ENCODE data around the gene KATNA1. TPM values are rescaled to one million over a fixed set of nuclear protein-coding genes. Genes with fewer than 3 reads are reported as not detected.
"Not testable (repeated sequence)": the region's sequence is repeated elsewhere in the genome, so short reads cannot be mapped to it uniquely, and the experiment has no call there.

The KATNA1 gene
- total RNA-seq, 1 experiment from 2014 or later = 20.6 TPM

DNA sequence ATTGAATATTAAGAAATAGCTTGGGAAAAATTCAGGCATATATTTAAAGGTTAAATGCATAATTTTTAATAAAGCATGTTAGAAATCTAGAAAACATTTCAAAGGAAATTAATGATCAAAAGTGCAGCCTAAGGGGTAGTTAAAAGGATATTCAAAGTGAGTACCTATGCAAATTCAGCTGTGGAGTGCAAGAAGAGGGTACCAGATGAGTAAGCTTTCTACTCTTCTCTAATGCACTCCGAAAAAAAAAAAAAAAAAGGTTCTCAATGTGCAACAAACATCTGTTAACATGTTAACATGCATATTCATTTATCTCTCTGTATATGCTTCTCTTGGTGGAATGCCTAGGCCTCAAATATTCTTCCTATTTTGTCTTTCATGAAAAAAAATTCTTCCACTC is 32.0 kb upstream of the KATNA1 start:
- H3K36me3 ChIP-seq (ENCODE audit: control insufficient read depth in 1 of 2, insufficient read depth in 2 of 2, low read length in 2 of 2) = peaks cover 25 to 33% of the 10 kb centered on the region in 2 experiments
- DNase-seq (ENCODE audit: low read depth, low spot score) (no peak), ATAC-seq (no peak)
- H3K9me3 ChIP-seq (ENCODE audit: control insufficient read depth in 1 of 2, insufficient read depth in 1 of 2, low read depth in 1 of 2, low read length in 2 of 2) = no peaks in the 10 kb centered on the region
- H3K27me3 ChIP-seq (ENCODE audit: insufficient read depth, low read length) = no peaks in the 10 kb centered on the region
- H3K27ac ChIP-seq (ENCODE audit: low read depth, low read length) = no peak overlapping the region
- ChIA-PET RAD21 (ENCODE audit: low non-redundant PET in 1 of 2, low total read pairs in 2 of 2, uncharacterized antibody in 2 of 2, unreplicated experiment in 2 of 2) (no interaction called here), POLR2A (no interaction called here), CTCF (no interaction called here)
- H3K9ac ChIP-seq (ENCODE audit: low read length) = no peak overlapping the region
- no peaks in the 10 kb centered on the region for H3K4me1 ChIP-seq (ENCODE audit: control insufficient read depth in 1 of 2, insufficient read depth in 2 of 2, low read length in 2 of 2)
- H3K79me2 ChIP-seq (ENCODE audit: insufficient read depth, low read length) = peaks cover 40% of the 10 kb centered on the region
- BruUV-seq (replicated peaks) = no TSS peak
- peaks cover 7% of the 10 kb centered on the region; the same call in 1 of the 2 replicates for H4K20me1 ChIP-seq (ENCODE audit: insufficient read depth)
- H3K4me2 ChIP-seq (ENCODE audit: low read length) = no peak overlapping the region
- TF ChIP-seq CEBPB (IDR thresholded peaks at IDR 0.05; ENCODE audit: low read depth) = no peak
- TF ChIP-seq, protein P1, sequence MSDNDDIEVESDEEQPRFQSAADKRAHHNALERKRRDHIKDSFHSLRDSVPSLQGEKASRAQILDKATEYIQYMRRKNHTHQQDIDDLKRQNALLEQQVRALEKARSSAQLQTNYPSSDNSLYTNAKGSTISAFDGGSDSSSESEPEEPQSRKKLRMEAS (IDR thresholded peaks at IDR 0.05) = no peak
- TF ChIP-seq FOSL1 (IDR thresholded peaks at IDR 0.05; ENCODE audit: low read depth) = no peak
- no peak for TF ChIP-seq SP1 (IDR thresholded peaks at IDR 0.05; ENCODE audit: low read depth)
- TF ChIP-seq CBX3 (IDR thresholded peaks at IDR 0.05; ENCODE audit: low read depth) = no peak
- no peak for TF ChIP-seq ZNF274 (IDR thresholded peaks at IDR 0.05; ENCODE audit: low read depth, low read length)
- TF ChIP-seq JUND (IDR thresholded peaks at IDR 0.05) = no peak
- no peak for TF ChIP-seq ELF1 (IDR thresholded peaks at IDR 0.05; ENCODE audit: borderline replicate concordance, low read depth)
- TF ChIP-seq, protein P2, sequence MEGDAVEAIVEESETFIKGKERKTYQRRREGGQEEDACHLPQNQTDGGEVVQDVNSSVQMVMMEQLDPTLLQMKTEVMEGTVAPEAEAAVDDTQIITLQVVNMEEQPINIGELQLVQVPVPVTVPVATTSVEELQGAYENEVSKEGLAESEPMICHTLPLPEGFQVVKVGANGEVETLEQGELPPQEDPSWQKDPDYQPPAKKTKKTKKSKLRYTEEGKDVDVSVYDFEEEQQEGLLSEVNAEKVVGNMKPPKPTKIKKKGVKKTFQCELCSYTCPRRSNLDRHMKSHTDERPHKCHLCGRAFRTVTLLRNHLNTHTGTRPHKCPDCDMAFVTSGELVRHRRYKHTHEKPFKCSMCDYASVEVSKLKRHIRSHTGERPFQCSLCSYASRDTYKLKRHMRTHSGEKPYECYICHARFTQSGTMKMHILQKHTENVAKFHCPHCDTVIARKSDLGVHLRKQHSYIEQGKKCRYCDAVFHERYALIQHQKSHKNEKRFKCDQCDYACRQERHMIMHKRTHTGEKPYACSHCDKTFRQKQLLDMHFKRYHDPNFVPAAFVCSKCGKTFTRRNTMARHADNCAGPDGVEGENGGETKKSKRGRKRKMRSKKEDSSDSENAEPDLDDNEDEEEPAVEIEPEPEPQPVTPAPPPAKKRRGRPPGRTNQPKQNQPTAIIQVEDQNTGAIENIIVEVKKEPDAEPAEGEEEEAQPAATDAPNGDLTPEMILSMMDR (IDR thresholded peaks at IDR 0.05 in 2 of 3, conservative IDR thresholded peaks at IDR 0.05 in 1 of 3; ENCODE audit: borderline replicate concordance in 1 of 3, insufficient read depth in 1 of 3, low read depth in 2 of 3, low read length in 2 of 3) = no peak
- no peak for TF ChIP-seq EZH2 (IDR thresholded peaks at IDR 0.05)
- TF ChIP-seq, protein P3, sequence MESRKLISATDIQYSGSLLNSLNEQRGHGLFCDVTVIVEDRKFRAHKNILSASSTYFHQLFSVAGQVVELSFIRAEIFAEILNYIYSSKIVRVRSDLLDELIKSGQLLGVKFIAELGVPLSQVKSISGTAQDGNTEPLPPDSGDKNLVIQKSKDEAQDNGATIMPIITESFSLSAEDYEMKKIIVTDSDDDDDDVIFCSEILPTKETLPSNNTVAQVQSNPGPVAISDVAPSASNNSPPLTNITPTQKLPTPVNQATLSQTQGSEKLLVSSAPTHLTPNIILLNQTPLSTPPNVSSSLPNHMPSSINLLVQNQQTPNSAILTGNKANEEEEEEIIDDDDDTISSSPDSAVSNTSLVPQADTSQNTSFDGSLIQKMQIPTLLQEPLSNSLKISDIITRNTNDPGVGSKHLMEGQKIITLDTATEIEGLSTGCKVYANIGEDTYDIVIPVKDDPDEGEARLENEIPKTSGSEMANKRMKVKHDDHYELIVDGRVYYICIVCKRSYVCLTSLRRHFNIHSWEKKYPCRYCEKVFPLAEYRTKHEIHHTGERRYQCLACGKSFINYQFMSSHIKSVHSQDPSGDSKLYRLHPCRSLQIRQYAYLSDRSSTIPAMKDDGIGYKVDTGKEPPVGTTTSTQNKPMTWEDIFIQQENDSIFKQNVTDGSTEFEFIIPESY (IDR thresholded peaks at IDR 0.05; ENCODE audit: extremely low read depth, insufficient replicate concordance, low read length) = no peak
- TF ChIP-seq ZFX (IDR thresholded peaks at IDR 0.05) = no peak
- no peak for TF ChIP-seq POLR2AphosphoS5 (IDR thresholded peaks at IDR 0.05; ENCODE audit: low read depth, low read length)
- TF ChIP-seq ATF3 (IDR thresholded peaks at IDR 0.05) = no peak
- TF ChIP-seq EZH2phosphoT487 (IDR thresholded peaks at IDR 0.05; ENCODE audit: borderline replicate concordance) = no peak
- TF ChIP-seq POLR2A (IDR thresholded peaks at IDR 0.05; ENCODE audit: borderline replicate concordance, extremely low read depth, insufficient read depth, insufficient read length) = no peak
- intact Hi-C loops (cut with micrococcal nuclease) = no loop called here
- no peak overlapping the region for H2AFZ ChIP-seq (ENCODE audit: low read depth, low read length, poor library complexity, severe bottlenecking)
- H3K9me2 ChIP-seq (ENCODE audit: insufficient read depth) = no peaks in the 10 kb centered on the region
- H3K4me3 ChIP-seq (replicated peaks in 1 of 2; ENCODE audit: low read depth in 1 of 2, low read length in 2 of 2) = no peak overlapping the region

GRCh38 chr6:149672265-149672664 is 23.8 kb upstream of the KATNA1 start:
- RAD21 ChIA-PET (ENCODE audit: low non-redundant PET in 1 of 2, low total read pairs in 2 of 2, uncharacterized antibody in 2 of 2, unreplicated experiment in 2 of 2) = not testable (repeated sequence)
- peaks cover 11 to 15% of the 10 kb centered on the region in 2 experiments; a peak in 3 of 4 replicates for H3K36me3 ChIP-seq (ENCODE audit: control insufficient read depth in 1 of 2, insufficient read depth in 2 of 2, low read length in 2 of 2)

More at GRCh38 chr6:149672265-149672664, 23.8 kb upstream of the KATNA1 start:
- CTCF ChIA-PET; ATAC-seq; H3K9me3 ChIP-seq (ENCODE audit: control insufficient read depth in 1 of 2, insufficient read depth in 1 of 2, low read depth in 1 of 2, low read length in 2 of 2); H3K9me2 ChIP-seq (ENCODE audit: insufficient read depth); BruUV-seq (replicated peaks); H3K27ac ChIP-seq (ENCODE audit: low read depth, low read length); H3K4me3 ChIP-seq (replicated peaks in 1 of 2; ENCODE audit: low read depth in 1 of 2, low read length in 2 of 2); H4K20me1 ChIP-seq (ENCODE audit: insufficient read depth); H3K4me1 ChIP-seq (ENCODE audit: control insufficient read depth in 1 of 2, insufficient read depth in 2 of 2, low read length in 2 of 2); H3K4me2 ChIP-seq (ENCODE audit: low read length); POLR2A ChIA-PET; H3K9ac ChIP-seq (ENCODE audit: low read length); DNase-seq (ENCODE audit: low read depth, low spot score); H2AFZ ChIP-seq (ENCODE audit: low read depth, low read length, poor library complexity, severe bottlenecking); intact Hi-C loops (cut with micrococcal nuclease); H3K79me2 ChIP-seq (ENCODE audit: insufficient read depth, low read length); H3K27me3 ChIP-seq (ENCODE audit: insufficient read depth, low read length): not testable (repeated sequence)
